Measurements from ENCODE around the gene SGK1.
"Not testable (repeated sequence)": the region's sequence is repeated elsewhere in the genome, so short reads cannot be mapped to it uniquely, and the experiment has no call there.

Gene SGK1

GRCh38 chr6:134309983-134310605 is 7.8 kb downstream of the SGK1 start:
- no peak for DNase-seq (ENCODE audit: low read depth)
- no peak overlapping the region for H3K4me3 ChIP-seq (ENCODE audit: low read depth, low read length)

- no peak for DNase-seq (ENCODE audit: low read depth)
- no peak overlapping the region for H3K4me3 ChIP-seq (ENCODE audit: low read depth, low read length)
Observed at GRCh38 chr6:134309227-134309626, 8.7 kb downstream of the SGK1 start.

- no peak overlapping the region for H3K4me3 ChIP-seq (ENCODE audit: low read depth, low read length)
Observed at GRCh38 chr6:134308800-134309199, 9.1 kb downstream of the SGK1 start.

GRCh38 chr6:134307870-134308269 is 10.0 kb downstream of the SGK1 start:
- H3K4me3 ChIP-seq (ENCODE audit: low read depth, low read length), result no peak overlapping the region
- no peak for DNase-seq (ENCODE audit: low read depth)

More at GRCh38 chr6:134308800-134309199, 9.1 kb downstream of the SGK1 start:
- no peak for DNase-seq (ENCODE audit: low read depth)

GRCh38 chr6:134307075-134307474 is 10.8 kb downstream of the SGK1 start:
- DNase-seq (ENCODE audit: low read depth), result no peak
- H3K4me3 ChIP-seq (ENCODE audit: low read depth, low read length), result no peak overlapping the region

- not testable (repeated sequence) for DNase-seq (ENCODE audit: low read depth)
Observed at GRCh38 chr6:134304381-134304780, 13.5 kb downstream of the SGK1 start.

GRCh38 chr6:134303891-134304290 is 14.0 kb downstream of the SGK1 start:
- no peak for DNase-seq (ENCODE audit: low read depth)
- no peak overlapping the region for H3K4me3 ChIP-seq (ENCODE audit: low read depth, low read length)

More at GRCh38 chr6:134304381-134304780, 13.5 kb downstream of the SGK1 start:
- H3K4me3 ChIP-seq (ENCODE audit: low read depth, low read length), result not testable (repeated sequence)

- H3K4me3 ChIP-seq (ENCODE audit: low read depth, low read length), result no peak overlapping the region
- DNase-seq (ENCODE audit: low read depth), result peak; percentile 30
Observed at GRCh38 chr6:134299236-134299635, 18.7 kb downstream of the SGK1 start.

- H3K4me3 ChIP-seq (ENCODE audit: low read depth, low read length), result no peak overlapping the region
- no peak for DNase-seq (ENCODE audit: low read depth)
Observed at GRCh38 chr6:134296762-134297161, 21.1 kb downstream of the SGK1 start.

GRCh38 chr6:134295953-134296553 is 21.9 kb downstream of the SGK1 start:
- no peak overlapping the region for H3K4me3 ChIP-seq (ENCODE audit: low read depth, low read length)
- DNase-seq (ENCODE audit: low read depth), result peak; percentile 96

- no peak overlapping the region for H3K4me3 ChIP-seq (ENCODE audit: low read depth, low read length)
- DNase-seq (ENCODE audit: low read depth), result no peak
Observed at GRCh38 chr6:134293659-134294161, 24.2 kb downstream of the SGK1 start.

GRCh38 chr6:134291156-134291555 is 26.8 kb downstream of the SGK1 start:
- H3K4me3 ChIP-seq (ENCODE audit: low read depth, low read length), result no peak overlapping the region
- DNase-seq (ENCODE audit: low read depth), result no peak

GRCh38 chr6:134289204-134289575 is 28.7 kb downstream of the SGK1 start:
- DNase-seq (ENCODE audit: low read depth), result no peak
- H3K4me3 ChIP-seq (ENCODE audit: low read depth, low read length), result no peak overlapping the region

- peak; percentile 87 for DNase-seq (ENCODE audit: low read depth)
- H3K4me3 ChIP-seq (ENCODE audit: low read depth, low read length), result no peak overlapping the region
Observed at GRCh38 chr6:134288538-134289203, 29.2 kb downstream of the SGK1 start.

- no peak overlapping the region for H3K4me3 ChIP-seq (ENCODE audit: low read depth, low read length)
- peak; percentile 42 for DNase-seq (ENCODE audit: low read depth)
Observed at GRCh38 chr6:134287859-134288537, 29.9 kb downstream of the SGK1 start.

GRCh38 chr6:134282816-134283215 is 35.1 kb downstream of the SGK1 start:
- DNase-seq (ENCODE audit: low read depth), result no peak

GRCh38 chr6:134281388-134281787 is 36.5 kb downstream of the SGK1 start:
- no peak overlapping the region for H3K4me3 ChIP-seq (ENCODE audit: low read depth, low read length)
- DNase-seq (ENCODE audit: low read depth), result no peak

More at GRCh38 chr6:134282816-134283215, 35.1 kb downstream of the SGK1 start:
- H3K4me3 ChIP-seq (ENCODE audit: low read depth, low read length), result no peak overlapping the region

- no peak for DNase-seq (ENCODE audit: low read depth)
- no peak overlapping the region for H3K4me3 ChIP-seq (ENCODE audit: low read depth, low read length)
Observed at GRCh38 chr6:134278000-134278399, 39.9 kb downstream of the SGK1 start.

GRCh38 chr6:134276891-134277377 is 41.0 kb downstream of the SGK1 start:
- DNase-seq (ENCODE audit: low read depth); H3K4me3 ChIP-seq (ENCODE audit: low read depth, low read length): not testable (repeated sequence)

GRCh38 chr6:134272374-134272773 is 45.5 kb downstream of the SGK1 start:
- H3K4me3 ChIP-seq (ENCODE audit: low read depth, low read length), result no peak overlapping the region
- no peak for DNase-seq (ENCODE audit: low read depth)

Data from skeletal muscle cell (primary cell).